PC-9 (cell line): ENCODE measurements around the gene ABAT.

Experiments used
- EZH2 ChIP-seq: fragments of 200-600 bp; sonication (generic); IDR thresholded peaks from 2 replicates; pipeline ENCODE4 v1.8.0; 2017; ENCODE audit warnings: antibody characterized with exemption, low read depth
- TF ChIP-seq, protein P1 (sequence below): fragments of 200-600 bp; sonication (generic); conservative IDR thresholded peaks from 2 replicates; pipeline ENCODE4 v1.6.1; 2017; ENCODE audit warnings: mixed run types, antibody characterized with exemption, mild to moderate bottlenecking, moderate library complexity

DNA sequence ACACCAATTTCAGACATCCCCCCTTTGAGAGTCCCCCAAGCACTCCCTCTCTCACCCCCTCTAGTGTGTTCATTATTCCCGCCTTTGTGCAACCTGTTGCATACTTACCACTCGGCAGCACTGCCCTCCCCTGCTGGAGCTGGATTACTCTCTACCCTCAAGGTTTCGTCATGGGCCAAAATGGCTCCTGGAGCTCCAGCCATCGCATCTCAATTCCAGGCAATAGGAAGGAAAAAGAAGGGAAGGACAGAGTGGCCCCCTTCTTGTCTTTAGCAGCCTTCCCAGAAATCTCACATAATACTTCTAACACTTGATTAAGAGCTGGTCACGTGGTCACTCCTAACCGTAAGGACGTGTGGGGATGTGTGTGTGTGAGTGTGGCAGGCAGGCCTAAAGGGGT lies 102.8 kb downstream of the ABAT start:
- TF ChIP-seq, protein P1, sequence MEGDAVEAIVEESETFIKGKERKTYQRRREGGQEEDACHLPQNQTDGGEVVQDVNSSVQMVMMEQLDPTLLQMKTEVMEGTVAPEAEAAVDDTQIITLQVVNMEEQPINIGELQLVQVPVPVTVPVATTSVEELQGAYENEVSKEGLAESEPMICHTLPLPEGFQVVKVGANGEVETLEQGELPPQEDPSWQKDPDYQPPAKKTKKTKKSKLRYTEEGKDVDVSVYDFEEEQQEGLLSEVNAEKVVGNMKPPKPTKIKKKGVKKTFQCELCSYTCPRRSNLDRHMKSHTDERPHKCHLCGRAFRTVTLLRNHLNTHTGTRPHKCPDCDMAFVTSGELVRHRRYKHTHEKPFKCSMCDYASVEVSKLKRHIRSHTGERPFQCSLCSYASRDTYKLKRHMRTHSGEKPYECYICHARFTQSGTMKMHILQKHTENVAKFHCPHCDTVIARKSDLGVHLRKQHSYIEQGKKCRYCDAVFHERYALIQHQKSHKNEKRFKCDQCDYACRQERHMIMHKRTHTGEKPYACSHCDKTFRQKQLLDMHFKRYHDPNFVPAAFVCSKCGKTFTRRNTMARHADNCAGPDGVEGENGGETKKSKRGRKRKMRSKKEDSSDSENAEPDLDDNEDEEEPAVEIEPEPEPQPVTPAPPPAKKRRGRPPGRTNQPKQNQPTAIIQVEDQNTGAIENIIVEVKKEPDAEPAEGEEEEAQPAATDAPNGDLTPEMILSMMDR, result no peak
- no peak for TF ChIP-seq EZH2
